SH-SY5Y (cell line): ENCODE data around the gene TXNRD1.

Source experiments
- GATA2 ChIP-seq: IDR thresholded peaks from 2 replicates; pipeline ENCODE4 v1.6.1; 2011; ENCODE audit warnings: mild to moderate bottlenecking, low read depth, low read length
- GATA3 ChIP-seq: IDR thresholded peaks from 2 replicates; pipeline ENCODE4 v1.6.1; 2011; ENCODE audit warnings: low read depth, mild to moderate bottlenecking, low read length, moderate library complexity

- TF ChIP-seq GATA2 (no peak), GATA3 (no peak)
Measured at GRCh38 chr12:104348283-104348993, 132.9 kb downstream of the TXNRD1 start.
